H1 (cell line): ENCODE data around the gene FTCDNL1.

Experiments used
- CTCF ChIP-seq, 3 experiments: IDR thresholded peaks; 1 replicate in 2 of 3; 2 replicates in 1 of 3; pipeline versions ENCODE4 v1.5.1 to v1.6.1; 2011; ENCODE audit warnings: low read length in 3 of 3, mild to moderate bottlenecking in 3 of 3, inconsistent platforms in 2 of 3, low read depth in 1 of 3, moderate library complexity in 1 of 3; ENCODE audit not compliant: insufficient read depth in 1 of 3; ENCODE audit errors: control extremely low read depth in 1 of 3
- EZH2 ChIP-seq: fragments of 200-600 bp; sonication (generic); IDR thresholded peaks from 2 replicates; pipeline ENCODE4 v1.7.1; 2012; ENCODE audit warnings: low read depth, mild to moderate bottlenecking, moderate library complexity, low read length, inconsistent platforms; ENCODE audit not compliant: severe bottlenecking
- GABPA ChIP-seq: IDR thresholded peaks from 2 replicates; pipeline ENCODE4 v1.6.1; 2011; ENCODE audit warnings: mild to moderate bottlenecking, low read length, moderate library complexity, borderline replicate concordance; ENCODE audit not compliant: insufficient read depth
- POLR2A ChIP-seq, 2 experiments: IDR thresholded peaks; 1 replicate in 1 of 2; 2 replicates in 1 of 2; pipeline ENCODE4 v1.6.1; 2011; ENCODE audit warnings: low read depth in 2 of 2, low read length in 2 of 2, mild to moderate bottlenecking in 2 of 2; ENCODE audit errors: control extremely low read depth in 1 of 2
- RAD21 ChIP-seq, 2 experiments: IDR thresholded peaks in 1 of 2; conservative IDR thresholded peaks in 1 of 2; 2 replicates each; pipeline ENCODE4 v1.6.1; 2011; ENCODE audit warnings: low read depth in 2 of 2, low read length in 2 of 2, improper control_type of control experiment in 1 of 2, inconsistent platforms in 1 of 2, mild to moderate bottlenecking in 1 of 2, moderate library complexity in 1 of 2
- RFX5 ChIP-seq: IDR thresholded peaks from 2 replicates; pipeline ENCODE4 v1.6.1; 2011; ENCODE audit warnings: low read depth, low read length, improper control_type of control experiment, borderline replicate concordance
- SIN3A ChIP-seq, 2 experiments: IDR thresholded peaks in 1 of 2; conservative IDR thresholded peaks in 1 of 2; 2 replicates each; pipeline ENCODE4 v1.6.1; 2011 to 2012; ENCODE audit warnings: low read length in 2 of 2, improper control_type of control experiment in 1 of 2, low read depth in 1 of 2, mild to moderate bottlenecking in 1 of 2
- SP4 ChIP-seq: IDR thresholded peaks from 2 replicates; pipeline ENCODE4 v1.6.1; 2012; ENCODE audit warnings: low read length, inconsistent platforms
- TAF1 ChIP-seq: IDR thresholded peaks from 2 replicates; pipeline ENCODE4 v1.6.1; 2011; ENCODE audit warnings: mild to moderate bottlenecking, low read depth, low read length
- TEAD4 ChIP-seq: IDR thresholded peaks from 2 replicates; pipeline ENCODE4 v1.6.1; 2012; ENCODE audit warnings: low read depth, low read length, inconsistent platforms, mixed read lengths
- YY1 ChIP-seq: IDR thresholded peaks from 2 replicates; pipeline ENCODE4 v1.6.1; 2011; ENCODE audit warnings: low read depth, mild to moderate bottlenecking, low read length
- ZNF274 ChIP-seq: IDR thresholded peaks from 2 replicates; pipeline ENCODE4 v1.7.0; 2012; ENCODE audit warnings: low read length, borderline replicate concordance; ENCODE audit errors: extremely low read depth

DNA sequence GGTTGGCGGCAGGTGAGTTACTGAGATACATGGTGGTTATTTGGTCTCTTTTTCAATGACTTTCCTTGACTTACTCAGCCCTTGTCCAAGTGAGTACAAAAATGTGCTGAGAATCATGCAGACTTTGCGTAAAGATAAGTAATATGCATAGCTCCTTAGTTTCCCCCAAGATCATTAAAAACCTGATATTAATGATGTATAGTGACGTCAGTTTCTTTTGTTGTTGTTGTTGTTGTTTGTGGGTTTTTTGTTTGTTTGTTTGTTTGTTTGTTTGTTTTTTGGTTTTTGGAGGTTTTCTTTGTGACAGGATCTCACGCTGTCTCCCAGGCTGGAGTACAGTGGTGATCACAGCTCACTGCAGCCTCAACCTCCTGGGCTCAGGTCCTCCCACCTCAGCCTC, 14.9 kb upstream of the FTCDNL1 start:
- TF ChIP-seq CTCF (IDR thresholded peaks at IDR 0.05; ENCODE audit: control extremely low read depth in 1 of 3, insufficient read depth in 1 of 3, low read depth in 1 of 3, low read length in 3 of 3) (no peak), TAF1 (no peak), GABPA (no peak), RFX5 (no peak), SIN3A (conservative IDR thresholded peaks at IDR 0.05 in 1 of 2, IDR thresholded peaks at IDR 0.05 in 1 of 2; ENCODE audit: low read depth in 1 of 2, low read length in 2 of 2) (no peak), TEAD4 (no peak), RAD21 (IDR thresholded peaks at IDR 0.05 in 1 of 2, conservative IDR thresholded peaks at IDR 0.05 in 1 of 2; ENCODE audit: low read depth in 2 of 2, low read length in 2 of 2) (no peak), SP4 (no peak), POLR2A (IDR thresholded peaks at IDR 0.05; ENCODE audit: control extremely low read depth in 1 of 2, low read depth in 2 of 2, low read length in 2 of 2) (no peak), ZNF274 (no peak), YY1 (no peak), EZH2 (no peak)
